SK-N-SH (cell line): Measurements from ENCODE around the gene APOBEC2. TPM values are rescaled to one million over a fixed set of nuclear protein-coding genes. Genes with fewer than 3 reads are reported as not detected.

ENCODE experiments used
- CTCF ChIA-PET: fragments of 300-600, 350-600 bp; formaldehyde crosslinking; extraction: SDS; loops from one replicate; lab custom pipeline; 2021; lab: Yijun Ruan, JAX
- POLR2A ChIA-PET: fragments of 350-600 bp; sonication (Branson Sonifier 250); formaldehyde crosslinking; extraction: SDS; loops from one replicate; lab custom pipeline; 2020; ENCODE audit warnings: antibody characterized with exemption, inconsistent platforms; lab: Yijun Ruan, JAX
- DNase-seq: peaks from one replicate; pipeline ENCODE4 v3.0.0; 2012
- H2AFZ ChIP-seq: fragments of 200-600 bp; sonication (generic); 2 replicates; pipeline ENCODE4 v1.8.1; 2016; ENCODE audit warnings: antibody characterized with exemption, mild to moderate bottlenecking, low read depth
- H3F3A ChIP-seq: fragments of 200-600 bp; sonication (generic); replicated peaks from 2 replicates; pipeline ENCODE3; 2016; ENCODE audit warnings: antibody characterized with exemption, mild to moderate bottlenecking; ENCODE audit not compliant: insufficient read depth
- H3K27ac ChIP-seq, 2 experiments: fragments of 200-500 bp in 1 of 2; fragments of 200-600 bp in 1 of 2; sonication (Bioruptor generic) in 1 of 2; sonication (generic), shearing (Covaris generic) in 1 of 2; 2 replicates each; pipeline versions ENCODE4 v1.5.1 to v1.6.1; 2014 to 2016; ENCODE audit warnings: low read depth in 2 of 2, inconsistent platforms in 1 of 2, low read length in 1 of 2, mild to moderate bottlenecking in 1 of 2, mixed read lengths in 1 of 2
- H3K27me3 ChIP-seq: fragments of 200-600 bp; sonication (generic), shearing (Covaris generic); 2 replicates; pipeline ENCODE4 v1.6.1; 2016; ENCODE audit warnings: mixed run types; ENCODE audit not compliant: insufficient read depth
- H3K36me3 ChIP-seq, 2 experiments: fragments of 200-500 bp in 1 of 2; fragments of 200-600 bp in 1 of 2; sonication (Bioruptor generic) in 1 of 2; sonication (generic) in 1 of 2; replicated peaks in 1 of 2; 2 replicates each; pipeline versions ENCODE3 to v1.5.1; 2014 to 2016; ENCODE audit warnings: low read length in 1 of 2, mild to moderate bottlenecking in 1 of 2; ENCODE audit not compliant: insufficient read depth in 2 of 2, control insufficient read depth in 1 of 2
- H3K4me1 ChIP-seq, 2 experiments: fragments of 200-500 bp in 1 of 2; fragments of 200-600 bp in 1 of 2; sonication (Bioruptor generic) in 1 of 2; sonication (generic), shearing (Covaris generic) in 1 of 2; 2 replicates each; pipeline versions ENCODE4 v1.5.1 to v1.6.1; 2014 to 2016; ENCODE audit warnings: low read depth in 1 of 2, low read length in 1 of 2, mixed run types in 1 of 2; ENCODE audit not compliant: insufficient read depth in 2 of 2, control insufficient read depth in 1 of 2
- H3K4me2 ChIP-seq: fragments of 200-600 bp; sonication (generic), shearing (Covaris generic); 2 replicates; pipeline ENCODE4 v1.6.1; 2017; ENCODE audit warnings: mixed run types
- H3K4me3 ChIP-seq, 2 experiments: fragments of 200-500 bp in 1 of 2; fragments of 200-600 bp in 1 of 2; sonication (Bioruptor generic) in 1 of 2; sonication (generic), shearing (Covaris generic) in 1 of 2; 2 replicates each; pipeline versions ENCODE4 v1.5.1 to v1.8.1; 2014 to 2016; ENCODE audit warnings: low read depth in 2 of 2, inconsistent platforms in 1 of 2, low read length in 1 of 2, mild to moderate bottlenecking in 1 of 2, mixed read lengths in 1 of 2, moderate library complexity in 1 of 2
- H3K79me2 ChIP-seq: fragments of 200-600 bp; sonication (generic); 2 replicates; pipeline ENCODE4 v1.8.1; 2017; ENCODE audit warnings: mild to moderate bottlenecking; ENCODE audit not compliant: insufficient read depth
- H3K9ac ChIP-seq: fragments of 200-600 bp; sonication (generic); 2 replicates; pipeline ENCODE4 v1.6.1; 2017; ENCODE audit warnings: mixed run types
- H3K9me2 ChIP-seq: fragments of 200-600 bp; sonication (generic); 2 replicates; pipeline ENCODE4 v1.6.1; 2017; ENCODE audit warnings: mixed run types
- H3K9me3 ChIP-seq: fragments of 200-600 bp; sonication (generic); 2 replicates; pipeline ENCODE4 v1.6.1; 2017; ENCODE audit warnings: mixed run types, mild to moderate bottlenecking, moderate library complexity
- H4K20me1 ChIP-seq: fragments of 200-600 bp; sonication (generic); 2 replicates; pipeline ENCODE4 v1.6.1; 2017; ENCODE audit warnings: mild to moderate bottlenecking, mixed run types; ENCODE audit not compliant: insufficient read depth
- CHD2 ChIP-seq: fragments of 150-350 bp; IDR thresholded peaks from 2 replicates; pipeline ENCODE4 v1.6.1; 2018; ENCODE audit warnings: low read length; ENCODE audit not compliant: partially characterized antibody
- CTCF ChIP-seq: fragments of 200-600 bp; sonication (generic); IDR thresholded peaks from 2 replicates; pipeline ENCODE4 v1.6.1; 2017; ENCODE audit warnings: antibody characterized with exemption, mild to moderate bottlenecking, moderate library complexity
- EP300 ChIP-seq, 2 experiments: IDR thresholded peaks; 2 replicates each; pipeline versions ENCODE4 v1.4.0 to v1.6.1; 2012; ENCODE audit warnings: borderline replicate concordance in 1 of 2, low read depth in 1 of 2, low read length in 1 of 2
- FOSL2 ChIP-seq: IDR thresholded peaks from 2 replicates; pipeline ENCODE4 v1.4.0; 2012; ENCODE audit warnings: low read depth, mild to moderate bottlenecking, moderate library complexity, borderline replicate concordance
- GATA2 ChIP-seq: sonication (generic); formaldehyde crosslinking; IDR thresholded peaks from 2 replicates; pipeline ENCODE4 v1.5.0; 2020; ENCODE audit warnings: mild to moderate bottlenecking, missing genetic modification reagents
- JUND ChIP-seq: IDR thresholded peaks from 2 replicates; pipeline ENCODE4 v1.4.0; 2012
- MEF2A ChIP-seq: IDR thresholded peaks from 2 replicates; pipeline ENCODE4 v1.4.0; 2012; ENCODE audit warnings: low read depth, borderline replicate concordance
- NFIC ChIP-seq: IDR thresholded peaks from 2 replicates; pipeline ENCODE4 v1.4.0; 2012; ENCODE audit warnings: borderline replicate concordance
- PBX3 ChIP-seq: IDR thresholded peaks from 2 replicates; pipeline ENCODE4; 2012
- POLR2AphosphoS5 ChIP-seq: IDR thresholded peaks from 2 replicates; pipeline ENCODE4 v1.6.1; 2012; ENCODE audit warnings: low read depth, low read length
- RAD21 ChIP-seq: IDR thresholded peaks from 2 replicates; pipeline ENCODE4 v1.6.1; 2012; ENCODE audit warnings: mild to moderate bottlenecking, low read length
- REST ChIP-seq: IDR thresholded peaks from 2 replicates; pipeline ENCODE4 v1.6.1; 2012; ENCODE audit warnings: mild to moderate bottlenecking, low read depth, low read length, moderate library complexity
- TCF12 ChIP-seq: IDR thresholded peaks from 2 replicates; pipeline ENCODE4 v1.4.0; 2012
- TEAD4 ChIP-seq: IDR thresholded peaks from 2 replicates; pipeline ENCODE4 v1.4.0; 2012; ENCODE audit warnings: mild to moderate bottlenecking, borderline replicate concordance; ENCODE audit not compliant: insufficient read depth
- USF2 ChIP-seq: fragments of 150-350 bp; IDR thresholded peaks from 2 replicates; pipeline ENCODE4 v1.6.1; 2017; ENCODE audit warnings: antibody characterized with exemption, low read length, low read depth, borderline replicate concordance
- ZBTB33 ChIP-seq: IDR thresholded peaks from 2 replicates; pipeline ENCODE4 v1.4.0; 2012; ENCODE audit warnings: low read depth, borderline replicate concordance
- WGBS: methylation state at CpG from one replicate; pipeline ENCODE4 v1.1.6; 2017; ENCODE audit warnings: low lambda C conversion rate; 5-methylcytosine and 5-hydroxymethylcytosine counted together
- polyA plus RNA-seq, 3 experiments: library from polyadenylated mRNA; depleted of rRNA; stranded (reverse); fragments of >200 nt; gene quantifications; 2 replicates each; pipeline ENCODE4 v1.2.3, GENCODE V29; 2012

Gene APOBEC2
- polyA plus RNA-seq, 1 of the 3 experiments (the other 2 are of a cell fraction): not detected

GRCh38 chr6:41043151-41043550, 9.9 kb upstream of the APOBEC2 start (continued):
- TF ChIP-seq USF2: no peak
- no peak for TF ChIP-seq EP300 (IDR thresholded peaks at IDR 0.05; ENCODE audit: borderline replicate concordance in 1 of 2, low read depth in 1 of 2, low read length in 1 of 2)
- no peak for TF ChIP-seq GATA2 (CRISPR knock-in tag)

- H3K4me3 ChIP-seq: no peak overlapping the region
- H3K4me2 ChIP-seq: no peak overlapping the region
- TF ChIP-seq ZBTB33 (no peak), CHD2 (no peak), REST (no peak), RAD21 (no peak), CTCF (no peak), POLR2AphosphoS5 (no peak), JUND (no peak), NFIC (no peak), EP300 (IDR thresholded peaks at IDR 0.05; ENCODE audit: borderline replicate concordance in 1 of 2, low read depth in 1 of 2, low read length in 1 of 2) (no peak), TCF12 (no peak), PBX3 (no peak), FOSL2 (no peak), TEAD4 (no peak), MEF2A (no peak)
- ChIA-PET POLR2A (no interaction called here), CTCF (interaction anchor here (0.7 to 1.3 kb wide), 6 partner anchors 9 to 1668 kb away, joined by 3 to 4 read pairs (median 3); no protein-coding TSS in a partner anchor)
- no peaks in the 10 kb centered on the region for H3K36me3 ChIP-seq
- H3K4me1 ChIP-seq: no peaks in the 10 kb centered on the region
- no peaks in the 10 kb centered on the region for H3F3A ChIP-seq
- H3K9me2 ChIP-seq: no peaks in the 10 kb centered on the region
- no peaks in the 10 kb centered on the region for H3K27me3 ChIP-seq
- no peaks in the 10 kb centered on the region for H3K79me2 ChIP-seq
- H2AFZ ChIP-seq: no peak overlapping the region
- DNase-seq: no peak
- no peak overlapping the region for H3K9ac ChIP-seq
- H4K20me1 ChIP-seq: no peaks in the 10 kb centered on the region
- no peaks in the 10 kb centered on the region for H3K9me3 ChIP-seq
- no peak overlapping the region for H3K27ac ChIP-seq
- WGBS: 43% methylated on average over 5 of the region's 5 CpGs
Measured at GRCh38 chr6:41045664-41046063, 7.3 kb upstream of the APOBEC2 start.
